ENCODE results near the gene CNTRL.
"Not testable (repeated sequence)": the region's sequence is repeated elsewhere in the genome, so short reads cannot be mapped to it uniquely, and the experiment has no call there.

Gene CNTRL

GRCh38 chr9:121171236-121171635 lies 96.5 kb downstream of the CNTRL start:
- H3K36me3 Mint-ChIP-seq = peaks cover 64% of the 10 kb centered on the region
- no peaks in the 10 kb centered on the region for H3K9me3 Mint-ChIP-seq
- H3K27me3 Mint-ChIP-seq = no peaks in the 10 kb centered on the region
- no peaks in the 10 kb centered on the region for H3K4me1 Mint-ChIP-seq
- no peak for ATAC-seq
- no peak overlapping the region for H3K27ac Mint-ChIP-seq
- H3K4me3 Mint-ChIP-seq = no peak overlapping the region

- no peaks in the 10 kb centered on the region for H3K9me3 Mint-ChIP-seq
- no peaks in the 10 kb centered on the region for H3K27me3 Mint-ChIP-seq
- no peak overlapping the region for H3K4me3 Mint-ChIP-seq
- no peak for ATAC-seq
- peaks cover 55% of the 10 kb centered on the region for H3K36me3 Mint-ChIP-seq
- no peak overlapping the region for H3K27ac Mint-ChIP-seq
- no peaks in the 10 kb centered on the region for H3K4me1 Mint-ChIP-seq
Measured at GRCh38 chr9:121172726-121173487, 98.2 kb downstream of the CNTRL start.

- H3K4me1 Mint-ChIP-seq = no peaks in the 10 kb centered on the region
- peaks cover 50% of the 10 kb centered on the region for H3K36me3 Mint-ChIP-seq
- H3K27me3 Mint-ChIP-seq = no peaks in the 10 kb centered on the region
- no peak for ATAC-seq
- H3K9me3 Mint-ChIP-seq = no peaks in the 10 kb centered on the region
- peak overlapping the region; percentile 33 for H3K27ac Mint-ChIP-seq
- no peak overlapping the region for H3K4me3 Mint-ChIP-seq
Measured at GRCh38 chr9:121173501-121173900, 98.7 kb downstream of the CNTRL start.

GRCh38 chr9:121178676-121179372 lies 104.1 kb downstream of the CNTRL start:
- Mint-ChIP-seq H3K27me3 (no peaks in the 10 kb centered on the region), H3K27ac (no peak overlapping the region), H3K36me3 (peaks cover 32% of the 10 kb centered on the region), H3K9me3 (no peaks in the 10 kb centered on the region), H3K4me3 (no peak overlapping the region), H3K4me1 (peaks cover 17% of the 10 kb centered on the region)
- ATAC-seq = no peak

- peaks cover 22% of the 10 kb centered on the region for H3K4me1 Mint-ChIP-seq
- peaks cover 27% of the 10 kb centered on the region for H3K36me3 Mint-ChIP-seq
- not testable (repeated sequence) for H3K27ac Mint-ChIP-seq, ATAC-seq, H3K9me3 Mint-ChIP-seq, H3K27me3 Mint-ChIP-seq, H3K4me3 Mint-ChIP-seq
Measured at GRCh38 chr9:121179373-121179721, 104.6 kb downstream of the CNTRL start.

- ATAC-seq = no peak
- Mint-ChIP-seq H3K27ac (no peak overlapping the region), H3K4me3 (no peak overlapping the region), H3K4me1 (peaks cover 30% of the 10 kb centered on the region), H3K9me3 (no peaks in the 10 kb centered on the region), H3K27me3 (no peaks in the 10 kb centered on the region), H3K36me3 (peaks cover 19% of the 10 kb centered on the region)
Measured at GRCh38 chr9:121179930-121180681, 105.4 kb downstream of the CNTRL start.

GRCh38 chr9:121182101-121182836 lies 107.5 kb downstream of the CNTRL start:
- H3K36me3 Mint-ChIP-seq = peaks cover 23% of the 10 kb centered on the region
- no peaks in the 10 kb centered on the region for H3K9me3 Mint-ChIP-seq
- no peaks in the 10 kb centered on the region for H3K27me3 Mint-ChIP-seq
- H3K4me3 Mint-ChIP-seq = no peak overlapping the region
- ATAC-seq = no peak
- H3K27ac Mint-ChIP-seq = no peak overlapping the region
- peaks cover 47% of the 10 kb centered on the region for H3K4me1 Mint-ChIP-seq

- peaks cover 23% of the 10 kb centered on the region for H3K36me3 Mint-ChIP-seq
- no peaks in the 10 kb centered on the region for H3K27me3 Mint-ChIP-seq
- H3K27ac Mint-ChIP-seq = peak overlapping the region; percentile 83
- no peaks in the 10 kb centered on the region for H3K9me3 Mint-ChIP-seq
- H3K4me1 Mint-ChIP-seq = peaks cover 47% of the 10 kb centered on the region
- no peak for ATAC-seq
- H3K4me3 Mint-ChIP-seq = peak overlapping the region; percentile 53
Measured at GRCh38 chr9:121182989-121183388, 108.2 kb downstream of the CNTRL start.

GRCh38 chr9:121183666-121184423 lies 109.1 kb downstream of the CNTRL start:
- Mint-ChIP-seq H3K27me3 (no peaks in the 10 kb centered on the region), H3K9me3 (no peaks in the 10 kb centered on the region), H3K4me3 (no peak overlapping the region), H3K4me1 (peaks cover 48% of the 10 kb centered on the region), H3K27ac (peak overlapping the region; percentile 83), H3K36me3 (peaks cover 23% of the 10 kb centered on the region)
- no peak for ATAC-seq

GRCh38 chr9:121184463-121184862 lies 109.7 kb downstream of the CNTRL start:
- Mint-ChIP-seq H3K36me3 (peaks cover 23% of the 10 kb centered on the region), H3K4me1 (peaks cover 52% of the 10 kb centered on the region), H3K9me3 (no peaks in the 10 kb centered on the region), H3K27ac (peak overlapping the region; percentile 83), H3K4me3 (no peak overlapping the region), H3K27me3 (no peaks in the 10 kb centered on the region)
- ATAC-seq = no peak

GRCh38 chr9:121185178-121185745 lies 110.5 kb downstream of the CNTRL start:
- Mint-ChIP-seq H3K27ac (peak overlapping the region; percentile 64), H3K27me3 (no peaks in the 10 kb centered on the region), H3K4me3 (no peak overlapping the region), H3K9me3 (no peaks in the 10 kb centered on the region), H3K4me1 (peaks cover 53% of the 10 kb centered on the region), H3K36me3 (peaks cover 24% of the 10 kb centered on the region)
- peak; percentile 36 for ATAC-seq

GRCh38 chr9:121185774-121186403 lies 111.1 kb downstream of the CNTRL start:
- H3K36me3 Mint-ChIP-seq = peaks cover 29% of the 10 kb centered on the region
- H3K27ac Mint-ChIP-seq = peak overlapping the region; percentile 64
- H3K4me1 Mint-ChIP-seq = peaks cover 60% of the 10 kb centered on the region
- H3K9me3 Mint-ChIP-seq = no peaks in the 10 kb centered on the region
- no peak for ATAC-seq
- H3K4me3 Mint-ChIP-seq = no peak overlapping the region
- H3K27me3 Mint-ChIP-seq = no peaks in the 10 kb centered on the region

- no peak for ATAC-seq
- H3K9me3 Mint-ChIP-seq = no peaks in the 10 kb centered on the region
- peak overlapping the region; percentile 42 for H3K27ac Mint-ChIP-seq
- peaks cover 21% of the 10 kb centered on the region for H3K36me3 Mint-ChIP-seq
- no peak overlapping the region for H3K4me3 Mint-ChIP-seq
- peaks cover 62% of the 10 kb centered on the region for H3K4me1 Mint-ChIP-seq
- H3K27me3 Mint-ChIP-seq = no peaks in the 10 kb centered on the region
Measured at GRCh38 chr9:121187636-121188305, 113.0 kb downstream of the CNTRL start.
